ENCODE measurements around the gene RRAGD.

GRCh38 chr6:89459501-89459900 is 47.4 kb upstream of the RRAGD start:
- TF ChIP-seq CTCF (IDR thresholded peaks at IDR 0.05), result no peak
- no peak for TF ChIP-seq POLR2A (IDR thresholded peaks at IDR 0.05)

Data from heart left ventricle (tissue), 13 donors.